Esophagus (tissue), 2 donors: ENCODE measurements around the gene GPR183. TPM values are rescaled to one million over a fixed set of nuclear protein-coding genes. Genes with fewer than 3 reads are reported as not detected.

Experiments used
- H3K27ac ChIP-seq, 2 donors: one replicate each; pipeline ENCODE4 v1.5.1; 2013; ENCODE audit warnings: low read depth in 2 of 2, mild to moderate bottlenecking in 2 of 2, inconsistent platforms in 1 of 2, low read length in 1 of 2, moderate library complexity in 1 of 2
- H3K27me3 ChIP-seq, 2 donors: one replicate each; pipeline ENCODE4 v1.6.1; 2013; ENCODE audit warnings: low read length in 2 of 2, control low read depth in 1 of 2, mild to moderate bottlenecking in 1 of 2; ENCODE audit not compliant: insufficient read depth in 2 of 2, control insufficient read depth in 1 of 2
- H3K36me3 ChIP-seq, 2 donors: one replicate each; pipeline ENCODE4 v1.6.1; 2013; ENCODE audit warnings: low read length in 1 of 2; ENCODE audit not compliant: control insufficient read depth in 2 of 2, insufficient read depth in 2 of 2
- H3K4me1 ChIP-seq, 2 donors: one replicate each; pipeline ENCODE4 v1.6.1; 2013; ENCODE audit warnings: low read length in 1 of 2; ENCODE audit not compliant: control insufficient read depth in 2 of 2, insufficient read depth in 2 of 2
- H3K4me3 ChIP-seq, 2 donors: one replicate each; pipeline ENCODE4 v1.5.1; 2013; ENCODE audit warnings: low read length in 2 of 2, mild to moderate bottlenecking in 2 of 2, low read depth in 1 of 2, moderate library complexity in 1 of 2
- H3K9me3 ChIP-seq, 2 donors: one replicate each; pipeline ENCODE4 v1.6.1; 2013; ENCODE audit warnings: mild to moderate bottlenecking in 2 of 2, low read depth in 1 of 2, low read length in 1 of 2, moderate library complexity in 1 of 2; ENCODE audit not compliant: control insufficient read depth in 2 of 2, insufficient read depth in 1 of 2
- WGBS, 2 donors: extraction: QIAGEN DNeasy Blood & Tissue Kit; methylation state at CpG; one replicate each; pipeline ENCODE4 v1.1.7; 2013; 5-methylcytosine and 5-hydroxymethylcytosine counted together
- polyA plus RNA-seq, 2 donors: library from polyadenylated mRNA; stranded (reverse); fragments of 200-250 nt; gene quantifications; one replicate each; pipeline ENCODE4 v1.2.3, GENCODE V29; 2013
- donor health status: healthy with polysubstance abuse.
- donor health status: Bipolar disorder and iron deficiency.

GPR183 gene
- polyA plus RNA-seq, 2 donors: 1.5 to 2.2 TPM

DNA sequence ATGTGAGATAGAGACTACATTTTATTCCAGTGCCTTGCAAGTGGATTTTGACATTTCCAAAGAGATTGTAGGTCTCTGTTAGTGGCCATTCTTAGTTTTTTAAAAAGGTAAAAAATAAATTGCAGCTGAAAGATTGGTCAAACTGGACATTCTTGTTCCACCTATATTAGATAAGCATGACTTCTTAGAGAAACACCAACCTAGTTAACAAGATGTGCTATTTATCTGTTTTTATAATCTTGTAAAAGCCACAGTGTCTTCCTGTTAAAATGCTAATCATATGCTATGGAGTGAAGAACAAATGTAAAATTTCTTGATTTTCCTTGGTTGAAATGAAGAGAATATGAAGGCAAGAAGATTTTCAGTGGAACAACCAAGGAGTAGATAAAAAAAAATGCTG is 33.4 kb upstream of the GPR183 start:
- H3K27ac ChIP-seq: no peak overlapping the region
- peaks cover 6 to 29% of the 10 kb centered on the region in 2 donors for H3K36me3 ChIP-seq
- H3K27me3 ChIP-seq: no peaks in the 10 kb centered on the region
- peaks cover 0 to 3% of the 10 kb centered on the region in 2 donors for H3K4me1 ChIP-seq
- no peak overlapping the region for H3K4me3 ChIP-seq
- H3K9me3 ChIP-seq: no peaks in the 10 kb centered on the region

DNA sequence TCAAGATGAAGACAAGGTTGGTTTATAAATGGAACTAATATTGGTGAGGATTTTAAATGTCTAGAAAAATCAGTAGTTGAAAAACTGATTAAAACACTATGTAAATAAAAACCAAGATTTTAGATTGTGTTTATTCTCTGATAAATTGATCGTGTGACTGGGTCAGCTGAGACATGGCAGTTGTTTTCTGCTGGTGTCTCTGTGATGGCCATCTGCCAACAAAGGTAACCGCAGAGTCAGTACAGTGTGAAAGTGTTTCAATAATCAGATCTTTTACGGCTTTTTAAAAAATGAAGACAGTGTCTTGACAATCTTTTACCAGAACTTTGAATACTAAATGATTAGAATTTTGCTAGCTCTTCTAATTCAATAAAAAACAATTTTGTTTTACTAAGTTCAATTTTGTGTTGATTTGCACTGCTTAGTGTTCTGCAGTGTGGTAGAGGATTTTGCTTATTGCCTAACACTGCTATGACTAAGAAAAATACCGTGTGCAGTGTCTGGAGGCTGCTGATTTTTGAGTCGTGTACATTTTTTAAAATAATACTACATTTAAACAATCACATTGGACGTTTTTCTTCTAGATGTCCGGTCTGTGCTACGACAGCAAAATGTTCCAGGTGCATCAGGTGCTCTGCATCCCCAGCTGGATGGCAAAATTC is 32.7 kb upstream of the GPR183 start:
- H3K4me1 ChIP-seq: peaks cover 0 to 3% of the 10 kb centered on the region in 2 donors
- peaks cover 6 to 29% of the 10 kb centered on the region in 2 donors for H3K36me3 ChIP-seq
- WGBS, 2 donors: 70 to 78% methylated on average over 8 of the region's 8 CpGs
- no peak overlapping the region for H3K27ac ChIP-seq
- H3K27me3 ChIP-seq: no peaks in the 10 kb centered on the region
- no peaks in the 10 kb centered on the region for H3K9me3 ChIP-seq
- no peak overlapping the region for H3K4me3 ChIP-seq

DNA sequence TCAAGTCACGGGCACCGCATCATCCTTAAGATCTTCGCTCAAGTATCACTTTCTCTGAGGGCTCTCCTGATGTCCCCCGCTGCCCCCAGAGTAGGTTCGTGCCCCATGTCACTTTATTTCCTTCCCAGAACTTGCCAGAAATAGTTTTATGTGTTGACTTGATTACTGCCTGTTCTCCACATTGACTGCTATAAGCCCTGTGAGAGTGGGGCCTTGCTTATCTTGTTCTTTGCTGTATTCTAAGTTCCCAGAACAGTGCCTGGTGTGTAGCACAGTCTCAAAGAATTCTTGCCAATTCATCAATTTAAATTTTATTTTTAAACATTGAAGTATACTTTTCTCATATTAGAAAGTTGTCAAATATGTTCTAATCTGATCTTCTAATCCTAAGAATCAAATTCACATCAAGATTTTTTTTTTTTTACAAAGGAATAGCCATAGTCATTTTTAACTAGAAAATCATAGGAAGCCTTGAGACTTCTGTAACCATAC is 32.1 kb upstream of the GPR183 start:
- H3K4me3 ChIP-seq: no peak overlapping the region
- H3K36me3 ChIP-seq: peaks cover 6 to 27% of the 10 kb centered on the region in 2 donors
- H3K27me3 ChIP-seq: no peaks in the 10 kb centered on the region
- H3K9me3 ChIP-seq: no peaks in the 10 kb centered on the region
- H3K4me1 ChIP-seq: peaks cover 0 to 3% of the 10 kb centered on the region in 2 donors
- H3K27ac ChIP-seq: no peak overlapping the region
- WGBS, 2 donors: 93 to 95% methylated on average over 5 of the region's 5 CpGs

DNA sequence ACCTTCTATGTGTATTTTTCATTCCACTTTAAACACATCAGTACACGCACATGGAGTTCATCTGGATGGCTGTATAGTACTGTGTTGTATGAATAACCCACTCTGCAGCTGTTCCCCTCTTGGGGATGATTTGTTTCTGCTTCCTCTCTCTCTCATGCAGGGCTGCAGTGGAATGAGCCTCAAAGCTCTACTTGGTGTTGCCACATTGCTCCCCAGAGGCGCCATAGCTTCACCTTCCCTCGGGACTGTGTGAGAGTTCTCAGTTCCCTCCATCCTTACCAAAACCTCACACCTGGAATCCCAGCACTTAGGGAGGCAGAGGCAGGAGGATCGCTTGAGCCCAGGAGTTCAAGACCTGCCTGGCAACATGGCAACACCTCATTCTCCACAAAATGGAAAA is 28.4 kb upstream of the GPR183 start:
- Histone ChIP-seq H3K9me3 (no peaks in the 10 kb centered on the region), H3K4me3 (no peak overlapping the region), H3K27me3 (no peaks in the 10 kb centered on the region), H3K27ac (no peak overlapping the region), H3K4me1 (no peaks in the 10 kb centered on the region), H3K36me3 (peaks cover 0 to 11% of the 10 kb centered on the region in 2 donors)
- 88 to 91% methylated on average over 4 of the region's 4 CpGs for WGBS, 2 donors

DNA sequence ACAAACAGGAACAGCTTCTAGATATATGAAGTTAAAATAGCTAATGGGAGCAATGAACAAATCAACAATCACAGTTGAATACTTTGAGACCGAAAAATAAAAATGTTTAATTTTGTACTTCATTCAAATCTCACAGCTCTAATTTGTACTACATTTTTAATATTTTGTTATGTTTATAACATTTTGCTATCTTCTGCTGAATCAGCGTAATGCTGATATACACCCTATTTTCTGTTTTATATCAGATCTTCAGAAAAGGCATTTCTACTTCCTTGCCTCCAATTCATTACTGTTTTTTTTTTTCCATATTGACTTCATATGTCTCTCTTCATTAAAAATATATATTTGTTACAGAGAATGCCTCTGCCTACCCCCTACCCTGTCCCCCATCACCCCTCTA is 27.9 kb upstream of the GPR183 start:
- peaks cover 0 to 8% of the 10 kb centered on the region in 2 donors for H3K36me3 ChIP-seq
- WGBS, 2 donors: 94 to 96% methylated on average over 2 of the region's 2 CpGs
- no peak overlapping the region for H3K4me3 ChIP-seq
- no peaks in the 10 kb centered on the region for H3K9me3 ChIP-seq
- no peak overlapping the region for H3K27ac ChIP-seq
- H3K4me1 ChIP-seq: no peaks in the 10 kb centered on the region
- H3K27me3 ChIP-seq: no peaks in the 10 kb centered on the region

DNA sequence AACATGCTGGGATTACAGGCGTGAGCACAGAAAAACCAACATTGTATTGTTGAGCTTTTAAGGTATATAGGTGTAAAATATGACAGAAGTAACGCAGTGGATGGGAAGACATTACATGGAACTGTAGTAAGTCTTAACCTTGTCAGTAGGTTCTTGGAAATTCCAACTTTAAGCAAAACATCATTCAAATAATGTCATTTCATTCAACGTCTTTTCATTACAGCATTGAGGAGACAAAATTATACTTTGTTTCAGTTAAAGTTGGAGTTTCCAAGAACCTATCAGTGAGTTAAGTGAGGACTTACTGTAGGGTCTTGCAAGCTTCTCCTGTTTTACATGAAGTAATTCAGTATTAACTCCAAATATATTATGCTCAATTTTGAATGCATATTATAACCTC is 27.0 kb upstream of the GPR183 start:
- no peaks in the 10 kb centered on the region for H3K9me3 ChIP-seq
- WGBS, 2 donors: 87 to 95% methylated on average over 3 of the region's 3 CpGs
- peaks cover 0 to 11% of the 10 kb centered on the region in 2 donors for H3K36me3 ChIP-seq
- H3K27ac ChIP-seq: no peak overlapping the region
- H3K4me3 ChIP-seq: no peak overlapping the region
- H3K27me3 ChIP-seq: no peaks in the 10 kb centered on the region
- H3K4me1 ChIP-seq: no peaks in the 10 kb centered on the region

DNA sequence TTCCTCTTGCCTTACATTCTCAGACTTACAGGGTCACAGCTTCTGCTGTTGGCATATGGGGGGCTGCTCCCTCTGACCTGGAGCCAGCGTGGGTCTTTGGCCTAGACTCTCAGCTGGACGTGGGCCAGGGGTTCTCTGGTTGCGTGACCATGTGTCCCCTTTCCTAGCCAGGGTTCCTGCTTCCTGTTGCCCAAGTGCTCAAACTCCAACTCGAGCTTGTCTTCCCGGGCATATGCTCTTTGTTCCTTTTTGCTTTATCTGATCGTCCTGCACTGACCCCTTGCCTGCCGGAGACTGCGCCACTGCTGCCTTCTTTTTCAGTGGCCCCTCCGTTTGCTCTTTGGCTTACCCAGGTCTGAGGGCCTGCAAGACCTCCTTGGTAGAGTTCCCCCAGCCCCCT is 25.3 kb upstream of the GPR183 start:
- H3K27ac ChIP-seq: no peak overlapping the region
- H3K4me3 ChIP-seq: no peak overlapping the region
- H3K27me3 ChIP-seq: no peaks in the 10 kb centered on the region
- H3K36me3 ChIP-seq: peaks cover 0 to 8% of the 10 kb centered on the region in 2 donors
- no peaks in the 10 kb centered on the region for H3K9me3 ChIP-seq
- H3K4me1 ChIP-seq: no peaks in the 10 kb centered on the region
- 83 to 87% methylated on average over 9 of the region's 9 CpGs for WGBS, 2 donors

DNA sequence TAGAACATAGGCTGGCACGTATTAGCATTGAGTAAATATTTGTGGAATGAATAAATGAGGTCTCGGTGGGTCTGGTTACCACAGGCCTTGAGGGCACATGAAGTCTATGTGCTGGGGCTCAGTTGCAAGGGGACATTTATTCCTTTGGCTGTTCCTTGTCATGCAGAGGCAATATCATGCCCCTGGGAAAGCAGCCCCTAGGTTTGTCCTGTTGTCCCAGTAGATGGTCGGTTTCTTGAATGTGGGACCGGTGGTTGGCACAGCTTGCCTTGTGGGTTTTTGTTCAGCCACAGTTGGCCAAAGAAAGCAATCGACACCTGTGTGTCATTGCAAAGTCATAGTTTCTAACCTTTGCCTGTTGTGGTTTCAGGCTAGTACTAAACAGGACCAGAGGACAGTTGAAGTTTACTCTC is 24.7 kb upstream of the GPR183 start:
- no peak overlapping the region for H3K27ac ChIP-seq
- H3K36me3 ChIP-seq: peaks cover 0 to 8% of the 10 kb centered on the region in 2 donors
- H3K4me3 ChIP-seq: no peak overlapping the region
- H3K4me1 ChIP-seq: no peaks in the 10 kb centered on the region
- no peaks in the 10 kb centered on the region for H3K9me3 ChIP-seq
- WGBS, 2 donors: 79 to 80% methylated on average over 5 of the region's 5 CpGs
- H3K27me3 ChIP-seq: no peaks in the 10 kb centered on the region

DNA sequence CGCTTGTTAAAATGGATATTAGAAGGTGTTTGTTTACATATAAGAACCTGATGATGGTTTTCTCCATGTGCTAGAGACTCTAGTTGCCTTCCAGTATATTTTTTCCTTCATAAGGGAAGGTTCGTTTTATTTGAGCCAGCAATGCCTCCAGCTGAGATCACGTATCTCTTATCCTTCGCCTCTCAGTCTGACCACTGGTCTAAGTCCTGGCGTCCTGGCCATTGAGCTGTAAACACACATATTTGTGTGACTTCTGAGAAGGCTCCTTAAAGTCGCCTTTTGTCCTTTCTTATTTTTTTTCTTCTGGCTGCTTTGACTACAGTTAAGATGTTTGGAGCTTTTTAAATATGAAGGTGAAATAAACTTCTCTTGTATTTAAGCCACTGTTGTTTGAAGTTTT is 23.7 kb upstream of the GPR183 start:
- Histone ChIP-seq H3K4me3 (no peak overlapping the region), H3K27ac (no peak overlapping the region), H3K4me1 (no peaks in the 10 kb centered on the region), H3K27me3 (no peaks in the 10 kb centered on the region), H3K9me3 (no peaks in the 10 kb centered on the region), H3K36me3 (peaks cover 0 to 6% of the 10 kb centered on the region in 2 donors)
- WGBS, 2 donors: 63 to 77% methylated on average over 6 of the region's 6 CpGs

DNA sequence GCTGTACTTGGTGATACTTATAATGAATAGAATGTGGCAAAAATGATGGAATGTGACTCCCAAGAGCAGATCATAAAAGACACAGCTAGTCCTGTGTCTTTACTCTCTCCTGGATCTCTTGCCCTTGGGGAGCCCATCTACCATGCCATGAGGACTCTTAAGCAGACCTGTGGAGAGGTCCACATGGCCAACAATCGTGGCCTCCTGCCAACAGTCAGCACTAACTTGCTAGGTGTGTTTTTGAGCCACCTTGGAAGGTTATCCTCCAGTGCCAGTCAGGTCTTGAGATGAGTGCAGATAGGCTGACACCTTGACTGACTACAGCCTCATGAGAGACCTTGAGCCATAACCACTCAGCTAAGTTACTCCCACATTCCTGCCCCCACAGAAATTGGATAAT is 22.3 kb upstream of the GPR183 start:
- WGBS, 2 donors: 74 to 94% methylated on average over 1 of the region's 1 CpG
- peaks cover 0 to 3% of the 10 kb centered on the region in 2 donors for H3K36me3 ChIP-seq
- H3K27me3 ChIP-seq: no peaks in the 10 kb centered on the region
- H3K27ac ChIP-seq: no peak overlapping the region
- no peaks in the 10 kb centered on the region for H3K4me1 ChIP-seq
- no peak overlapping the region for H3K4me3 ChIP-seq
- no peaks in the 10 kb centered on the region for H3K9me3 ChIP-seq
